Mammary epithelial cell (primary cell): ENCODE data around the gene GADD45A.

Experiments
- EZH2 ChIP-seq: IDR thresholded peaks from 2 replicates; pipeline ENCODE4 v1.6.1; 2012; ENCODE audit warnings: low read length, inconsistent platforms, borderline replicate concordance
- TF ChIP-seq, protein P1 (sequence below), 2 donors: IDR thresholded peaks in 1 of 2; conservative IDR thresholded peaks in 1 of 2; 2 replicates each; pipeline ENCODE4 v1.5.1; 2011 to 2012; ENCODE audit warnings: inconsistent platforms in 2 of 2, low read length in 2 of 2, mild to moderate bottlenecking in 2 of 2, control low read depth in 1 of 2, low read depth in 1 of 2; ENCODE audit not compliant: insufficient read depth in 1 of 2; ENCODE audit errors: extremely low read depth in 1 of 2

GRCh38 chr1:67695963-67696362 lies 11.0 kb downstream of the GADD45A start:
- TF ChIP-seq, protein P1, sequence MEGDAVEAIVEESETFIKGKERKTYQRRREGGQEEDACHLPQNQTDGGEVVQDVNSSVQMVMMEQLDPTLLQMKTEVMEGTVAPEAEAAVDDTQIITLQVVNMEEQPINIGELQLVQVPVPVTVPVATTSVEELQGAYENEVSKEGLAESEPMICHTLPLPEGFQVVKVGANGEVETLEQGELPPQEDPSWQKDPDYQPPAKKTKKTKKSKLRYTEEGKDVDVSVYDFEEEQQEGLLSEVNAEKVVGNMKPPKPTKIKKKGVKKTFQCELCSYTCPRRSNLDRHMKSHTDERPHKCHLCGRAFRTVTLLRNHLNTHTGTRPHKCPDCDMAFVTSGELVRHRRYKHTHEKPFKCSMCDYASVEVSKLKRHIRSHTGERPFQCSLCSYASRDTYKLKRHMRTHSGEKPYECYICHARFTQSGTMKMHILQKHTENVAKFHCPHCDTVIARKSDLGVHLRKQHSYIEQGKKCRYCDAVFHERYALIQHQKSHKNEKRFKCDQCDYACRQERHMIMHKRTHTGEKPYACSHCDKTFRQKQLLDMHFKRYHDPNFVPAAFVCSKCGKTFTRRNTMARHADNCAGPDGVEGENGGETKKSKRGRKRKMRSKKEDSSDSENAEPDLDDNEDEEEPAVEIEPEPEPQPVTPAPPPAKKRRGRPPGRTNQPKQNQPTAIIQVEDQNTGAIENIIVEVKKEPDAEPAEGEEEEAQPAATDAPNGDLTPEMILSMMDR (conservative IDR thresholded peaks at IDR 0.05 in 1 of 2, IDR thresholded peaks at IDR 0.05 in 1 of 2; ENCODE audit: extremely low read depth in 1 of 2, insufficient read depth in 1 of 2, low read depth in 1 of 2, low read length in 2 of 2): no peak
- no peak for TF ChIP-seq EZH2
